Endothelial cell of umbilical vein (primary cell): ENCODE measurements around the gene USP34. TPM values are rescaled to one million over a fixed set of nuclear protein-coding genes. Genes with fewer than 3 reads are reported as not detected.

Source experiments
- BruUV-seq: library from RNA; stranded (reverse); fragments of 400-500 nt; replicated peaks from 2 replicates; lab custom pipeline; 2021; lab: Mats Ljungman, UMichigan
- CTCF ChIA-PET: fragments of 300-600, 350-600 bp; sonication (Branson Sonifier 250); formaldehyde crosslinking; loops from one replicate; lab custom pipeline; 2021; ENCODE audit warnings: antibody characterized with exemption, inconsistent platforms; lab: Charles Lee
- POLR2A ChIA-PET: fragments of 300-600, 350-600 bp; sonication (Branson Sonifier 250); formaldehyde crosslinking; loops from one replicate; lab custom pipeline; 2021; ENCODE audit warnings: antibody characterized with exemption, inconsistent platforms; lab: Charles Lee
- DNase-seq: peaks from one replicate; pipeline ENCODE4 v3.0.0-alpha.2; 2011; ENCODE audit warnings: low read depth, low spot score
- FAIRE-seq: peaks from 2 replicates; lab custom pipeline; 2011; peaks lifted over from hg19 to GRCh38; lab: Jason Lieb, UNC
- H2AFZ ChIP-seq: 2 replicates; pipeline ENCODE4 v1.6.0; 2012; ENCODE audit warnings: low read depth, low read length, control low read depth, inconsistent platforms
- H3K27ac ChIP-seq: 2 replicates; pipeline ENCODE4 v1.5.1; 2011; ENCODE audit warnings: low read depth, mild to moderate bottlenecking, control low read depth, low read length, moderate library complexity; ENCODE audit not compliant: insufficient read depth
- H3K27me3 ChIP-seq, 2 experiments: 2 replicates each; pipeline versions ENCODE4 v1.6.0 to v1.6.1; 2011; ENCODE audit warnings: low read length in 2 of 2, mixed read lengths in 1 of 2; ENCODE audit not compliant: control insufficient read depth in 2 of 2, insufficient read depth in 2 of 2
- H3K36me3 ChIP-seq, 2 experiments: 2 replicates in 1 of 2; 3 replicates in 1 of 2; pipeline ENCODE4 v1.5.1; 2011; ENCODE audit warnings: low read length in 2 of 2, mild to moderate bottlenecking in 1 of 2, moderate library complexity in 1 of 2; ENCODE audit not compliant: control insufficient read depth in 2 of 2, insufficient read depth in 2 of 2; ENCODE audit errors: extremely low read depth in 1 of 2
- H3K4me1 ChIP-seq: 3 replicates; pipeline ENCODE4 v1.5.1; 2011; ENCODE audit warnings: mild to moderate bottlenecking, low read length; ENCODE audit not compliant: control insufficient read depth, insufficient read depth; ENCODE audit errors: extremely low read depth
- H3K4me2 ChIP-seq: 2 replicates; pipeline ENCODE4 v1.6.1; 2011; ENCODE audit warnings: low read length, control low read depth, mixed read lengths; ENCODE audit not compliant: insufficient read depth
- H3K4me3 ChIP-seq, 3 experiments: fragments of 200-600 bp in 1 of 3; sonication (generic), shearing (Covaris generic) in 1 of 3; replicated peaks in 1 of 3; 2 replicates each; pipeline ENCODE4 v1.5.1; 2011 to 2016; ENCODE audit warnings: control low read depth in 3 of 3, low read length in 3 of 3, mild to moderate bottlenecking in 2 of 3, inconsistent platforms in 1 of 3, low read depth in 1 of 3, moderate library complexity in 1 of 3; ENCODE audit not compliant: insufficient read depth in 1 of 3
- H3K79me2 ChIP-seq: 2 replicates; pipeline ENCODE4 v1.6.0; 2012; ENCODE audit warnings: low read length, inconsistent platforms; ENCODE audit not compliant: control insufficient read depth, insufficient read depth
- H3K9ac ChIP-seq: replicated peaks from 2 replicates; pipeline ENCODE3; 2011; ENCODE audit warnings: low read length, control low read depth; ENCODE audit not compliant: insufficient read depth; ENCODE audit errors: extremely low read depth
- H3K9me1 ChIP-seq: replicated peaks from 3 replicates; pipeline ENCODE4 v1.6.0; 2011; ENCODE audit warnings: mild to moderate bottlenecking, low read length; ENCODE audit not compliant: control insufficient read depth, insufficient read depth; ENCODE audit errors: extremely low read depth
- H3K9me3 ChIP-seq: replicated peaks from 2 replicates; pipeline ENCODE4 v1.5.1; 2012; ENCODE audit warnings: low read length, inconsistent platforms; ENCODE audit not compliant: control insufficient read depth, insufficient read depth
- H4K20me1 ChIP-seq: replicated peaks from 2 replicates; pipeline ENCODE3; 2011; ENCODE audit warnings: mild to moderate bottlenecking, low read length; ENCODE audit not compliant: control insufficient read depth, insufficient read depth; ENCODE audit errors: extremely low read depth
- EZH2 ChIP-seq: IDR thresholded peaks from 2 replicates; pipeline ENCODE4 v1.6.1; 2012; ENCODE audit warnings: borderline replicate concordance, low read depth, mild to moderate bottlenecking, moderate library complexity, low read length, inconsistent platforms; ENCODE audit not compliant: severe bottlenecking
- FOS ChIP-seq: IDR thresholded peaks from 2 replicates; pipeline ENCODE4 v1.6.1; 2011; ENCODE audit warnings: mild to moderate bottlenecking, low read length, moderate library complexity, borderline replicate concordance; ENCODE audit not compliant: insufficient read depth
- GATA2 ChIP-seq: IDR thresholded peaks from 2 replicates; pipeline ENCODE4 v1.7.0; 2011; ENCODE audit warnings: low read depth, mild to moderate bottlenecking, moderate library complexity, mixed read lengths, low read length; ENCODE audit not compliant: insufficient read length, insufficient read depth
- JUN ChIP-seq: IDR thresholded peaks from 2 replicates; pipeline ENCODE4 v1.6.1; 2011; ENCODE audit warnings: borderline replicate concordance, low read depth; ENCODE audit not compliant: insufficient read length, insufficient read depth
- MYC ChIP-seq: IDR thresholded peaks from one replicate; pipeline ENCODE4 v1.6.1; 2011; ENCODE audit warnings: mild to moderate bottlenecking, low read depth, low read length
- POLR2A ChIP-seq: IDR thresholded peaks from 2 replicates; pipeline ENCODE4 v1.6.1; 2012; ENCODE audit warnings: low read depth, mild to moderate bottlenecking, control low read depth, low read length
- POLR2AphosphoS5 ChIP-seq: IDR thresholded peaks from 2 replicates; pipeline ENCODE4 v1.6.1; 2012; ENCODE audit warnings: low read depth, mild to moderate bottlenecking, control low read depth, low read length, moderate library complexity; ENCODE audit not compliant: insufficient read depth
- dilution Hi-C: fragments of 300-500 bp; cut with MboI; formaldehyde crosslinking; loops from one replicate; pipeline ENCODE4 v1.15.0; 2019; ENCODE audit warnings: low sequenced_read_pairs; ENCODE audit not compliant: extremely low pct_ligation_motif_present
- intact Hi-C: fragments of 100-400 bp; cut with micrococcal nuclease; formaldehyde crosslinking; loops from one replicate; pipeline ENCODE4 v1.10.0; 2022
- polyA plus RNA-seq, 4 experiments: library from polyadenylated mRNA; depleted of rRNA in 3 of 4; stranded (reverse) in 3 of 4; unstranded in 1 of 4; fragments of >200 nt; gene quantifications; 2 replicates each; pipeline versions ENCODE4 v1.2.1 to v1.2.3, GENCODE V29; 2011 to 2012; ENCODE audit warnings: missing spikeins in 1 of 4
- total RNA-seq: library from RNA; stranded (reverse); gene quantifications from 2 replicates; pipeline ENCODE4 v1.2.3, GENCODE V29; 2021
- TF ChIP-seq, protein P1 (sequence below): IDR thresholded peaks from 2 replicates; pipeline ENCODE4 v1.6.1; 2011; ENCODE audit not compliant: insufficient read depth, insufficient read length
- TF ChIP-seq, protein P2 (sequence below), 2 donors: IDR thresholded peaks; 1 replicate in 1 of 2; 2 replicates in 1 of 2; pipeline ENCODE4 v1.5.1; 2011; ENCODE audit warnings: low read length in 2 of 2, mild to moderate bottlenecking in 2 of 2, moderate library complexity in 2 of 2, control low read depth in 1 of 2, inconsistent platforms in 1 of 2, low read depth in 1 of 2; ENCODE audit not compliant: insufficient read depth in 1 of 2; ENCODE audit errors: extremely low read depth in 1 of 2

Gene USP34
- total and polyA plus RNA-seq, 2 donors (not counting 3 experiments of a cell fraction or from before 2014, with no cell fraction given), result 46.3 to 96.9 TPM

GRCh38 chr2:61350777-61351176, 120.1 kb downstream of the USP34 start:
- Histone ChIP-seq H4K20me1 (no peaks in the 10 kb centered on the region), H3K4me2 (no peak overlapping the region), H3K27ac (no peak overlapping the region), H3K4me3 (no peak overlapping the region), H3K9ac (no peak overlapping the region), H3K9me3 (no peaks in the 10 kb centered on the region), H3K79me2 (peaks cover 14% of the 10 kb centered on the region), H3K4me1 (no peaks in the 10 kb centered on the region), H2AFZ (no peak overlapping the region), H3K9me1 (no peaks in the 10 kb centered on the region), H3K27me3 (no peaks in the 10 kb centered on the region), H3K36me3 (peaks cover 1 to 2% of the 10 kb centered on the region in 2 experiments)
- BruUV-seq, result no TSS peak
- intact Hi-C loops, result no loop called here
- FAIRE-seq (no peak), DNase-seq (no peak)
- dilution Hi-C loops, result no loop called here
- CTCF ChIA-PET, result no interaction called here
- TF ChIP-seq GATA2 (no peak), FOS (no peak), POLR2A (no peak)
- TF ChIP-seq, protein P1, sequence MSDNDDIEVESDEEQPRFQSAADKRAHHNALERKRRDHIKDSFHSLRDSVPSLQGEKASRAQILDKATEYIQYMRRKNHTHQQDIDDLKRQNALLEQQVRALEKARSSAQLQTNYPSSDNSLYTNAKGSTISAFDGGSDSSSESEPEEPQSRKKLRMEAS, result no peak
- TF ChIP-seq, protein P2, sequence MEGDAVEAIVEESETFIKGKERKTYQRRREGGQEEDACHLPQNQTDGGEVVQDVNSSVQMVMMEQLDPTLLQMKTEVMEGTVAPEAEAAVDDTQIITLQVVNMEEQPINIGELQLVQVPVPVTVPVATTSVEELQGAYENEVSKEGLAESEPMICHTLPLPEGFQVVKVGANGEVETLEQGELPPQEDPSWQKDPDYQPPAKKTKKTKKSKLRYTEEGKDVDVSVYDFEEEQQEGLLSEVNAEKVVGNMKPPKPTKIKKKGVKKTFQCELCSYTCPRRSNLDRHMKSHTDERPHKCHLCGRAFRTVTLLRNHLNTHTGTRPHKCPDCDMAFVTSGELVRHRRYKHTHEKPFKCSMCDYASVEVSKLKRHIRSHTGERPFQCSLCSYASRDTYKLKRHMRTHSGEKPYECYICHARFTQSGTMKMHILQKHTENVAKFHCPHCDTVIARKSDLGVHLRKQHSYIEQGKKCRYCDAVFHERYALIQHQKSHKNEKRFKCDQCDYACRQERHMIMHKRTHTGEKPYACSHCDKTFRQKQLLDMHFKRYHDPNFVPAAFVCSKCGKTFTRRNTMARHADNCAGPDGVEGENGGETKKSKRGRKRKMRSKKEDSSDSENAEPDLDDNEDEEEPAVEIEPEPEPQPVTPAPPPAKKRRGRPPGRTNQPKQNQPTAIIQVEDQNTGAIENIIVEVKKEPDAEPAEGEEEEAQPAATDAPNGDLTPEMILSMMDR (IDR thresholded peaks at IDR 0.05; ENCODE audit: extremely low read depth in 1 of 2, insufficient read depth in 1 of 2, low read depth in 1 of 2, low read length in 2 of 2), result no peak
- POLR2A ChIA-PET, result no interaction called here

GRCh38 chr2:61343141-61343540, 127.7 kb downstream of the USP34 start:
- dilution Hi-C loops (no loop called here), intact Hi-C loops (no loop called here)
- Histone ChIP-seq H3K9me3 (no peaks in the 10 kb centered on the region), H2AFZ (no peak overlapping the region), H3K9ac (no peak overlapping the region), H3K4me1 (peaks cover 11% of the 10 kb centered on the region), H3K4me3 (no peak overlapping the region), H3K4me2 (no peak overlapping the region), H3K27ac (no peak overlapping the region), H3K9me1 (no peaks in the 10 kb centered on the region), H4K20me1 (no peaks in the 10 kb centered on the region), H3K27me3 (no peaks in the 10 kb centered on the region), H3K79me2 (peaks cover 8% of the 10 kb centered on the region), H3K36me3 (peaks cover under 1 to 2% of the 10 kb centered on the region in 2 experiments)
- BruUV-seq, result no TSS peak
- POLR2A ChIA-PET, result no interaction called here
- no peak for TF ChIP-seq POLR2A
- TF ChIP-seq JUN, result no peak
- TF ChIP-seq FOS, result no peak
- TF ChIP-seq, protein P1, result no peak
- no peak for TF ChIP-seq POLR2AphosphoS5
- TF ChIP-seq, protein P2 (IDR thresholded peaks at IDR 0.05; ENCODE audit: extremely low read depth in 1 of 2, insufficient read depth in 1 of 2, low read depth in 1 of 2, low read length in 2 of 2), result no peak
- TF ChIP-seq GATA2, result no peak
- no peak for TF ChIP-seq EZH2
- no peak for TF ChIP-seq MYC
- no peak for DNase-seq
- CTCF ChIA-PET, result no interaction called here
- no peak for FAIRE-seq
